Stimulated activated effector memory CD8-positive, alpha-beta T cell treated with anti-CD3 and anti-CD28 coated beads, Interleukin-12 subunit alpha, Interleukin-12 subunit beta, amount 100 ng/mL, for 72 hours (primary cell): ENCODE measurements around the gene PDLIM1.

Experiments used
- ATAC-seq: fragments of 150-1000 bp; cut with Tn5 transposase; 2 replicates; pipeline ENCODE4 v1.10.0; 2021
- DNase-seq, 2 donors: peaks; one replicate each; pipeline ENCODE4 v3.0.0; 2021 to 2022; ENCODE audit warnings: low spot score in 2 of 2
- H3K27ac Mint-ChIP-seq: one replicate; pipeline ENCODE4 v1.8.0; 2022; ENCODE audit warnings: mild to moderate bottlenecking, mixed read lengths
- H3K36me3 Mint-ChIP-seq: one replicate; pipeline ENCODE4 v1.8.0; 2022; ENCODE audit warnings: mild to moderate bottlenecking, mixed read lengths
- H3K4me1 Mint-ChIP-seq: one replicate; pipeline ENCODE4 v1.8.0; 2022; ENCODE audit warnings: mixed read lengths
- H3K4me3 Mint-ChIP-seq: one replicate; pipeline ENCODE4 v1.8.0; 2022; ENCODE audit warnings: mild to moderate bottlenecking, mixed read lengths
- H3K9me3 Mint-ChIP-seq: one replicate; pipeline ENCODE4 v1.8.0; 2022; ENCODE audit warnings: mixed read lengths

PDLIM1 gene

GRCh38 chr10:95284807-95285206 is 6.0 kb downstream of the PDLIM1 start:
- ATAC-seq, result peak; percentile 34
- no peak for DNase-seq
- Mint-ChIP-seq H3K4me3 (no peak overlapping the region), H3K27ac (no peak overlapping the region), H3K4me1 (no peaks in the 10 kb centered on the region), H3K9me3 (no peaks in the 10 kb centered on the region), H3K36me3 (no peaks in the 10 kb centered on the region)

DNA sequence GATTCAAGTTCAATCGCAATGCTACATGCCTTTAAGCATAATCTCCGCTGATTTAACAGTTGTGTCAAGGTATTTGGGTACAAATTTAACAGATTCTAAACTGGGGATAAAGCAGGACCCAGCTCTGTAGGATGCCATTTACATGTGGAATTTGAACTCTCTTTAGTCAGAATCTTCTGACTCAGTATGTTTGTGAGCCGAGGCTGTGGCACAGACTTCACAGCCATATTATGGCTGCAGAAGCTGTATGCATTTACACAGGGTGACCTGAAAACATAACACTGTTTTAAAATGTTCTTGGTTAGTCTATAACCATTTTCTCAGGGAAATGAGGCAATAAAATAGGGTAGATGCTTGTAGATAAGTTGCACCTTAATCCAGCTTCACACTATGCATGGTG is 8.7 kb downstream of the PDLIM1 start:
- Mint-ChIP-seq H3K4me3 (no peak overlapping the region), H3K27ac (no peak overlapping the region), H3K9me3 (no peaks in the 10 kb centered on the region), H3K4me1 (no peaks in the 10 kb centered on the region), H3K36me3 (no peaks in the 10 kb centered on the region)
- ATAC-seq (no peak), DNase-seq (no peak)

GRCh38 chr10:95281206-95281605 is 9.6 kb downstream of the PDLIM1 start:
- ATAC-seq (no peak), DNase-seq (no peak)
- Mint-ChIP-seq H3K36me3 (no peaks in the 10 kb centered on the region), H3K9me3 (no peaks in the 10 kb centered on the region), H3K4me3 (no peak overlapping the region), H3K27ac (no peak overlapping the region), H3K4me1 (no peaks in the 10 kb centered on the region)

DNA sequence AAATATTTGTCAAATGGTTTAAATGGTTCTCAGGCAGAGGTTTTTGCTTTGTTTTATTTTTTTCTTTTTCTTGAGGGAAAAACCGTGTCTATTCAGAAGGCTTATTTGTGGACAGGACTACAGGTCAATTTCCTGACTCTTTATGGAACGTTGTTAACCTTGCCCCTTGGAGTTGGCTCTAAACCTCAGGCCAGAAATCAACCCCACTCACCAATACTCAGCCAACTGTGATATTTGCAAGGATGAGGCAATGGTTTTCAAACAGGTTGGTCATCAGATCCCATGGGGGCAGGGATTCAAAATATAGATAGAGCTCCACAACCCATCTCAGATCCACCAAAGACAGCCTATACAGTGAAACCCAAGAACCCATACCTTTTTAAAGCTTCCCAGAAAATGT is 10.2 kb downstream of the PDLIM1 start:
- Mint-ChIP-seq H3K27ac (no peak overlapping the region), H3K4me3 (no peak overlapping the region), H3K9me3 (no peaks in the 10 kb centered on the region), H3K4me1 (no peaks in the 10 kb centered on the region), H3K36me3 (no peaks in the 10 kb centered on the region)
- ATAC-seq (no peak), DNase-seq (no peak)

GRCh38 chr10:95279042-95279820 is 11.6 kb downstream of the PDLIM1 start:
- no peak for DNase-seq
- H3K36me3 Mint-ChIP-seq, result no peaks in the 10 kb centered on the region
- H3K9me3 Mint-ChIP-seq, result no peaks in the 10 kb centered on the region
- no peak overlapping the region for H3K27ac Mint-ChIP-seq
- no peak for ATAC-seq
- H3K4me1 Mint-ChIP-seq, result no peaks in the 10 kb centered on the region
- H3K4me3 Mint-ChIP-seq, result no peak overlapping the region

DNA sequence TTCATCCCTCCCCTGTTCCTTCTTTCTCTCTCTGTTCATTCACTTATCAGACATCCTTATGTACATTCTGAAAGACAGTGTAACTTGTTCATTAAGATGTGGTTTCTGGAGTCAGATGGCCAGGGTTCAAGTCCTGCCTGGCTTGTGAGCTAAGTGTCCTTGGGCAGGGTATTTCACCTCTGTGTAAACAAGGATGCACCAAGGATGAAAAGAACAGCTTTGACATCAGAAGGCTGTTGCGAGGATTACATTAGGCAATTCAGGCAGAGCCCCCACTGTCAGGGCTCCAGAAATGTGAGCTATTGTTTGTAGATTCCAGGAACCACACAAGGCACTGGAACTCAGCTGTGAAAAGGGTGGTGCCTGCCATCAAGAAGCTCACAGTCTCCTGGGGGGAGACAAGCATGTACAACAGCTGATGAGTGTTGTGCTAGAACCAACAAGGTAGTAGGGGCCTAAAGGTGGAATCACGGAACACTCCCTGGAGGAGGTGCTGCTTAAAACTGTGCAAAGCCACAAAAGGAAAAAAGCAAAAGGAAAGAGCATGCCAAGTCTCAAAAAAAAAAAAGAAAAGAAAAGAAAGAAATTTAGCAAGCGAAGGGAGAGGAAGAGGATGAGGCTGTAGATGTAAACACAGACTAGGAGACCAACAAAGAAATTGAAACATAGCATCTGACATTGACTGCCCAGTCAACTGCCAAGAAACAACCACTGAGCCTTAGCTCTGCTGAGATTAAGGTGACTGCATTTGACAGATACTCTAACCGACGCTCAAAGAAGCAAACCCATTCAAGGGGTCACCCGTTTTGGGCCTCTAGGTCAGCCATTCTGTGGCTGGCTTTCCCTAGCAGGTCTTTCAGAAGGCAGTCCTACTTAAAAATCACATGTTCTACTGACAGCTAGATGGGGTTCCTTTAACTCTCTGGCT is 12.5 kb downstream of the PDLIM1 start:
- DNase-seq (no peak), ATAC-seq (no peak)
- Mint-ChIP-seq H3K27ac (peak overlapping the region; percentile 0), H3K4me1 (no peaks in the 10 kb centered on the region), H3K36me3 (no peaks in the 10 kb centered on the region), H3K4me3 (no peak overlapping the region), H3K9me3 (no peaks in the 10 kb centered on the region)

GRCh38 chr10:95277614-95278013 is 13.2 kb downstream of the PDLIM1 start:
- H3K4me1 Mint-ChIP-seq, result no peaks in the 10 kb centered on the region
- ATAC-seq (no peak), DNase-seq (no peak)
- H3K9me3 Mint-ChIP-seq, result no peaks in the 10 kb centered on the region
- no peaks in the 10 kb centered on the region for H3K36me3 Mint-ChIP-seq
- H3K4me3 Mint-ChIP-seq, result no peak overlapping the region
- H3K27ac Mint-ChIP-seq, result no peak overlapping the region

DNA sequence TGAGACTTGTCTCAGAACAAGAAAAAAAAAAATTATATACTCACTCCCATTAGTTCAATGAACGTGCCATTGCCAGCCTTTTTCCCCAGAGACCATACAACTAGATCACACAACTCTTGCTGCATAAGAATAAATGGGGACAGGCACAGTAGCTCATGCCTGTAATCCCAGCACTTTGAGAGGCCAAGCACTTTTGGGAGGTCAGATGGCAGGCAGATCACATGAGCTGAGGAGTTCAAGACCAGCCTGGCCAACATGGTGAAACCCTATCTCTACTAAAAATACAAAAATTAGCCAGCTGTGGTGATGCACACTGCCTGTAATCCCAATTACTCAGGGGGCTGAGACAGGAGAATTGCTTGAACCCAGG is 13.6 kb downstream of the PDLIM1 start:
- DNase-seq, result no peak
- Mint-ChIP-seq H3K4me1 (no peaks in the 10 kb centered on the region), H3K36me3 (no peaks in the 10 kb centered on the region), H3K4me3 (no peak overlapping the region), H3K9me3 (no peaks in the 10 kb centered on the region), H3K27ac (no peak overlapping the region)
- ATAC-seq, result no peak

DNA sequence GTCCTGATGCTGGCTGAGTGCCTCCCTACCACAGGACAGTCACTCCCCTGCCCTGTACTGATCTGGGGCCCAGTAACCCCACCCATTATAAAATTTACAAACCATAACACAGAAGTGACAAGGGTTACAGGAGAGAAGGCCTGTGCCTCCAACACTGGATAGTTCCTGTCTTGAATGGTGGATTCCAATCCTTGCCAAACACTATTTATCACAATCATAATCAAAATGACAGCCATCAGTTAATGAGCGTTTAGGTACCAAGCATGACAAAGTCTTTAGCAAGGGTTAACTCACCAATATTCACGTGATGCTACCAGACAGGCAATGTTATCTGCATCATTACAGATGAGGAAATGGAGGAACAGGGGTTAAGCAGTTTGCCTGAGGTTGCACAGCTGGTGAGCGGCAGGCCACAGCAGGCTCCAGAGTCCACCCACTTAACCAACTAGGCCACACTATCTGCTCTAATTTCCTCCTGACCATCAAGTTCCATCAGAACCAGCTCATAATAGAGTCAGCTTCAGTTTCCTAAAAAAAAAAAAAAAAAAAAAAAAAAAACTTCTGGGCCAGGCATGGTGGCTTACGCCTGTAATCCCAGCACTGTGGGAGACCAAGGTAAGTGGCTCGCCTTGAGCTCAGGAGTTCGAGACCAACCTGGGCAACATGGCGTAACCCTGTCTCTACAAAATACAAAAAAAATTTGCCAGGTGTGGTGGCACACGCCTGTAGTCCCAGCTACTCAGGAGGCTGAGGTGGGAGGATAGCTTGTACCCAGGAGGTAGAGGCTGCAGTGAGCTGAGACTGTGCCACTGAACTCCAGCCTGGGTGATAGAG is 14.2 kb downstream of the PDLIM1 start:
- H3K4me3 Mint-ChIP-seq, result no peak overlapping the region
- ATAC-seq (no peak), DNase-seq (no peak)
- H3K4me1 Mint-ChIP-seq, result no peaks in the 10 kb centered on the region
- H3K9me3 Mint-ChIP-seq, result no peaks in the 10 kb centered on the region
- no peaks in the 10 kb centered on the region for H3K36me3 Mint-ChIP-seq
- no peak overlapping the region for H3K27ac Mint-ChIP-seq

DNA sequence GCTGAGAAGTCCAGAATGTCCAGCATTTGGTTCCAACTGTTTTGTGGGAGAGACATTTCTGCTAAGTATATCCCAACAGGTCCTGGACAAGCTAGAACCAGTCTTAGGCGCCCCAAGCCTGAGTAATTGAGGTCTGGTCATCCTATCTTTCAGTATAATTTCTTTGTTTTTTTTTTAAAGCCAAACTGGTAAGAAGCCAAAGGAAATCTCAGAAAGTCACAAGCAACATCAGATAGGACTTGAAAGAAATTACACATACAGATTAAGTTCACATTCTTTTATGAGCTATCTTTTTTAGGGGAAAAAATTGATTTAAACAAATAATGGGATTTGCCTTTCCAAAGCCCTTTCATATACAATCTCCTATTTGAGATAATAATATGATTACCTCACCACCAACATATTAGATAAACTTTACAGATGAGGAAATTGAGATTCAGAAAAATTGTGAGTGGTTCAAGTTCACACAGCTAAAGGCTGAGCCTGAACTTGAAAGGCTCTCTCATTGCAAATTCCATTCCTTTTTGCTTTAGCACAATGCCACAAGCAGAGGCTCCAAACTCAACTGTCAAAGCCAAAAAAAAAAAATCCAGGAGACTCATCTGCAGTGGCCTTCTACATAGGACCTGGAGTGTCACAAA is 15.0 kb downstream of the PDLIM1 start:
- Mint-ChIP-seq H3K27ac (no peak overlapping the region), H3K36me3 (no peaks in the 10 kb centered on the region), H3K4me1 (no peaks in the 10 kb centered on the region), H3K9me3 (no peaks in the 10 kb centered on the region), H3K4me3 (no peak overlapping the region)
- no peak for DNase-seq
- no peak for ATAC-seq

- ATAC-seq (no peak), DNase-seq (no peak)
- H3K4me3 Mint-ChIP-seq, result no peak overlapping the region
- H3K36me3 Mint-ChIP-seq, result no peaks in the 10 kb centered on the region
- H3K27ac Mint-ChIP-seq, result no peak overlapping the region
- H3K9me3 Mint-ChIP-seq, result no peaks in the 10 kb centered on the region
- no peaks in the 10 kb centered on the region for H3K4me1 Mint-ChIP-seq
These were observed 17.1 kb downstream of the PDLIM1 start for GRCh38 chr10:95273393-95274312.

DNA sequence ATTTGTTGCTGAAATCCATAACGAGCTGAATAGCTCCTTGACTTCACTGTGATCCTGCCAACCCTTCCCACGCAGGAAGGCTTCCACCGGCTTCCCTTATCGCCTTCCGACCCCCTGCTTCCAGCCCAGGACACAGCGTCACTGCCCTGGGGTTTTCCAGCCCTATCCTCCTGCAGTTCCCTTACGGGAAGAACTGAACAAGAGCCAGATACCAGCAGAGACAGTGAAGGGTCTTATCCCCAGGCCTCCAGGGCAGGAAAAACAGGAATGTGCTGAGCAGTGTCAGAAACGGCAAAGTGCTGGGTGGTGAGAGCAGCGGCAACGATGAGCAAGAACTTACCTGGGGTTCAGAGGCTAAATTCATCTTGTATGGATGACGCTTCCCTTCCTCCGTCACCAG is 22.4 kb downstream of the PDLIM1 start:
- no peaks in the 10 kb centered on the region for H3K4me1 Mint-ChIP-seq
- no peak for DNase-seq
- no peak overlapping the region for H3K4me3 Mint-ChIP-seq
- no peak for ATAC-seq
- H3K36me3 Mint-ChIP-seq, result no peaks in the 10 kb centered on the region
- no peaks in the 10 kb centered on the region for H3K9me3 Mint-ChIP-seq
- no peak overlapping the region for H3K27ac Mint-ChIP-seq

- DNase-seq, result no peak
- H3K36me3 Mint-ChIP-seq, result no peaks in the 10 kb centered on the region
- no peaks in the 10 kb centered on the region for H3K4me1 Mint-ChIP-seq
These were observed 23.6 kb downstream of the PDLIM1 start for GRCh38 chr10:95267251-95267650.

GRCh38 chr10:95266674-95267095 is 24.1 kb downstream of the PDLIM1 start:
- H3K4me3 Mint-ChIP-seq, result no peak overlapping the region
- H3K27ac Mint-ChIP-seq, result peak overlapping the region; percentile 65
- no peaks in the 10 kb centered on the region for H3K36me3 Mint-ChIP-seq
- no peaks in the 10 kb centered on the region for H3K4me1 Mint-ChIP-seq
- ATAC-seq, result peak; percentile 54
- H3K9me3 Mint-ChIP-seq, result no peaks in the 10 kb centered on the region
- no peak for DNase-seq

More at GRCh38 chr10:95267251-95267650, 23.6 kb downstream of the PDLIM1 start:
- Mint-ChIP-seq H3K9me3 (no peaks in the 10 kb centered on the region), H3K4me3 (no peak overlapping the region), H3K27ac (no peak overlapping the region)
- ATAC-seq, result no peak
